ENCODE measurements around the gene JAKMIP2.

Gene JAKMIP2

GRCh38 chr5:147786142-147786541, 3.6 kb upstream of the JAKMIP2 start:
- DNase-seq, result no peak

- DNase-seq, result no peak
These were observed 1.8 kb upstream of the JAKMIP2 start for GRCh38 chr5:147784146-147784987.

GRCh38 chr5:147780924-147781573, 1.5 kb downstream of the JAKMIP2 start:
- DNase-seq, result no peak

DNA sequence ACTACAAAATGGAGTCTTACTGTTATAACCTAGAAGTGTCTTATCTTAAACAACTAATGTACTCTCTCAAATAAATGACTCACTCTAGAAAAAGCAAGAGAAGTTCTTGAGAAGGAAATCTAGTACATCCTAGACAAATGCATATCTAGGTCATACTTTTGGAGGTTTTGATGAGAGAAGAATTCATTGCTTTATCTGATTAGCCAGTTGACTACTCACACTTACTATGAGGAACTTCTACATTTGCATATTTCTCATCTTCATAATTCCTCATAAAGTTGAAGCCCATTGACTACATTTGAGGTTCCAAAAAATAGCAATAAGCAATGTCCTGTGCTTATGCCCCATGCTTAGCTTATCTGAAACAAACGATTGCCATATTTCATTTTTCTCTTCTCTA, 2.8 kb downstream of the JAKMIP2 start:
- no peak for DNase-seq

- DNase-seq, result no peak
These were observed 5.5 kb downstream of the JAKMIP2 start for GRCh38 chr5:147776989-147777388.

GRCh38 chr5:147773587-147773986, 8.9 kb downstream of the JAKMIP2 start:
- DNase-seq, result no peak

GRCh38 chr5:147773139-147773538, 9.4 kb downstream of the JAKMIP2 start:
- no peak for DNase-seq

GRCh38 chr5:147767048-147767447, 15.5 kb downstream of the JAKMIP2 start:
- DNase-seq, result no peak

DNA sequence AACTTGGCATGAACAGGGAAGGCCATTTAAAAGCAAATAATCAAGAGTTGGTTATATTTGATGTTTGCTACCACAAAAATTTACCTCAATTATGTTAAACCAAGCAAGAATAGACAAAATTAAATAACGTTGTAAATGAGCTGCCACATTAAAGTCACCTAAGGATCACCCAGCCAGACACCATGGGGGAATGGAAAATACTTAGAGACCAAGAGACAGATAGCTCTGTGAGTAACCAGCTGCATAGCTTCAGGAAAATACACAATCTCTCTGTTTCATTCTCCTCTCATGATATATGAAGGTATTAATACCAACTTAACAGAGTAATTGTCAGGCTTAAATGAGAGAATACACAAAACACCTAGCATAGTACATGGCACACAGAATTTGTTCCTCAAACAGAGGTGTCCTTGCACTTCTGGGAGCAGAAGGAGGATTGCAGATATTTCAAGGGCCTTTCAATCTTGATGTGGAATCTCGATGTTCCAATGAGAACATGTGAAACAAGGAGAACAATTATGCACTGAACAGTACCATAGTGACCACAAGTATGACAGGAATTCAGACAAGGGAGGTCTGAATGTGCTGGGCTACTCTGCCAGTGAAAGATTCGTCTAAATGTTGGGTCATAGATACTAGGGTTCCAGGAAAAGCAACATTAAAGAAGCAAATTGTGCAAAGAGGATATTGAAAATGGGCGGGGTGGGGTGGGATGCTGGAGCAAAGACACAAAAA, 18.6 kb downstream of the JAKMIP2 start:
- DNase-seq, result no peak

DNA sequence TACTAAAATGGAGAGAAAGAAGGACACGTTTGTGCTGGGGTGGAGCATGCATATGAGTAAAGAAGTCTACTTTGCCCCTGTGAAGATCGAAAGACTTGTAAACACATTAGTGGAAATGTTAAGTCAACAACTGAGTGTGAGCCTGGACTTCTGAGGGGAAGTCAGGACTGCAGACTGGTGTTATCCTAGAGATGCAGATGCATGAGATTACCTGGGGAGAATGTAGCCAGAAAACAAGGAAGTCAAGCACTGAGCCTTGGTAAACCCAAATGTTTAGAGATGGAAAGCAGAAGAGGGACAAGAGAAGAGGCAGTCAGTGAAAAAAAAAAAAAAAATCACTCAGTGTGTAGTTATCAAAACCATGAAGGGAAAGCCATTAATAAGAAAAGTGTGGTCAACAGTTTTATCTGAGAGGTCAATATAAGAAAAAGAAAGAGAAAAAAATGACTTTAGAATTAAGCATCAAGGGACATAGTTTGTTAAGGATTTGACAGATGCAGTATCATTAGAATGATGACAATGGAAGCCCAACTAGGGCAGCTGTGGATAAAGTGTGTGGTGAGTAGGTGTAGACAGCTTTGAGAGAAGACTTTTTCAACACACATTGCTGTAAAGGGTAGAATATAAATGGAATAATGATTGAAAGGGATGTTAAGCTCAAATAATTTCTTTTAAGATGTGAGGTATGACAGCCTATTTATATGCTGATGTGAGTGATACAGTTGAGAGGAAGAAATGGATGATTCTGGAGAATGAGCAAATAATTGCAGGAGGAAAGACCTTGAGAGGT, 22.2 kb downstream of the JAKMIP2 start:
- no peak for DNase-seq

GRCh38 chr5:147759441-147759840, 23.1 kb downstream of the JAKMIP2 start:
- DNase-seq, result no peak

- no peak for DNase-seq
These were observed 26.0 kb downstream of the JAKMIP2 start for GRCh38 chr5:147756566-147756965.

GRCh38 chr5:147754372-147755122, 28.0 kb downstream of the JAKMIP2 start:
- DNase-seq, result no peak

- DNase-seq, result no peak
These were observed 28.8 kb downstream of the JAKMIP2 start for GRCh38 chr5:147753765-147754164.

GRCh38 chr5:147752666-147753290, 29.8 kb downstream of the JAKMIP2 start:
- no peak for DNase-seq

- no peak for DNase-seq
These were observed 30.5 kb downstream of the JAKMIP2 start for GRCh38 chr5:147752033-147752432.

- DNase-seq, result no peak
These were observed 31.2 kb downstream of the JAKMIP2 start for GRCh38 chr5:147751156-147751830.

GRCh38 chr5:147750065-147750464, 32.5 kb downstream of the JAKMIP2 start:
- DNase-seq, result no peak

GRCh38 chr5:147748590-147748989, 33.9 kb downstream of the JAKMIP2 start:
- no peak for DNase-seq

- DNase-seq, result no peak
These were observed 35.5 kb downstream of the JAKMIP2 start for GRCh38 chr5:147746986-147747385.
